Nephron progenitor cell (in vitro differentiated cells): Measurements from ENCODE around the gene TBC1D16.
A peak's percentile ranks its signal among the peaks of the same experiment; 100 is the strongest.

ENCODE experiments used
- DNase-seq: peaks from one replicate; pipeline ENCODE4 v3.0.0; 2021
- H3K27ac Mint-ChIP-seq: 2 replicates; pipeline ENCODE4 v1.8.0; 2021; ENCODE audit warnings: mild to moderate bottlenecking, moderate library complexity, mixed read lengths
- H3K27me3 Mint-ChIP-seq: 2 replicates; pipeline ENCODE4 v1.8.0; 2021; ENCODE audit warnings: mild to moderate bottlenecking, low read depth, mixed read lengths; ENCODE audit not compliant: poor library complexity
- H3K36me3 Mint-ChIP-seq: 2 replicates; pipeline ENCODE4 v1.8.0; 2021; ENCODE audit warnings: low read depth, mixed read lengths
- H3K4me1 Mint-ChIP-seq: 2 replicates; pipeline ENCODE4 v1.8.0; 2021; ENCODE audit warnings: mixed read lengths
- H3K4me3 Mint-ChIP-seq: 2 replicates; pipeline ENCODE4 v1.8.0; 2021; ENCODE audit warnings: mild to moderate bottlenecking, moderate library complexity, mixed read lengths
- H3K9me3 Mint-ChIP-seq: 2 replicates; pipeline ENCODE4 v1.8.0; 2021; ENCODE audit warnings: mild to moderate bottlenecking, moderate library complexity, mixed read lengths
- CTCF ChIP-seq: fragments of 200-600 bp; sonication (generic); IDR thresholded peaks from 2 replicates; pipeline ENCODE4 v1.5.0; 2021; ENCODE audit warnings: antibody characterized with exemption

TBC1D16 gene

GRCh38 chr17:79942591-79943346, 92.9 kb downstream of the TBC1D16 start:
- peaks cover 32% of the 10 kb centered on the region for H3K4me1 Mint-ChIP-seq
- H3K4me3 Mint-ChIP-seq, result no peak overlapping the region
- TF ChIP-seq CTCF, result no peak
- peak; percentile 3 for DNase-seq
- peaks cover 48% of the 10 kb centered on the region for H3K36me3 Mint-ChIP-seq
- peak overlapping the region; percentile 78 for H3K27ac Mint-ChIP-seq
- H3K27me3 Mint-ChIP-seq, result peaks cover 3% of the 10 kb centered on the region
- H3K9me3 Mint-ChIP-seq, result no peaks in the 10 kb centered on the region

DNA sequence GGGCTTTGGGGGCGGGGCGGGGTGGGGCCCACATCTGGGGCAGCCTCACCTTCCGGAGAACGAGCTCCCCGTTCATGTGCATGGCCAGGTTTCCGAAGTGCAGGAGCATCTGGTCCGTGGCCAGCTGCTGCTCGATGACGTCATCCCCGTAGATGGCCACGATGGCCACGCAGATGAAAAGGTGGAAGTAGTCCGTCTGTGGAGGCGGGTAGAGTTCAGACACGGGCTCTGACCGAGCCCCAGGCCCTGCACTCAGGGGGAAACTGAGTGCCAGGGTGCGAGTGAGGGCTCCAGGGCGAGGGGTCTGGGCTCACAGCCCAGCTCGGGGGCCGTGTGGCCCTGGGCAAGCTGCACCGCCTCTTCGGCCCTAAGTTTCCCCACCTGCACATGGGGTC, 93.7 kb downstream of the TBC1D16 start:
- no peak for DNase-seq

GRCh38 chr17:79941088-79942010, 94.3 kb downstream of the TBC1D16 start:
- Mint-ChIP-seq H3K4me3 (no peak overlapping the region), H3K36me3 (peaks cover 42% of the 10 kb centered on the region), H3K4me1 (peaks cover 46% of the 10 kb centered on the region), H3K9me3 (no peaks in the 10 kb centered on the region), H3K27ac (no peak overlapping the region), H3K27me3 (peaks cover 3% of the 10 kb centered on the region)
- DNase-seq, result no peak
- no peak for TF ChIP-seq CTCF

More for the DNA sequence above, 93.7 kb downstream of the TBC1D16 start:
- Mint-ChIP-seq H3K36me3 (peaks cover 42% of the 10 kb centered on the region), H3K27me3 (peaks cover 3% of the 10 kb centered on the region), H3K4me1 (peaks cover 39% of the 10 kb centered on the region), H3K9me3 (no peaks in the 10 kb centered on the region), H3K4me3 (no peak overlapping the region), H3K27ac (no peak overlapping the region)
- TF ChIP-seq CTCF, result no peak

GRCh38 chr17:79940459-79941087, 95.1 kb downstream of the TBC1D16 start:
- H3K9me3 Mint-ChIP-seq, result no peaks in the 10 kb centered on the region
- H3K27me3 Mint-ChIP-seq, result peaks cover 3% of the 10 kb centered on the region
- no peak overlapping the region for H3K27ac Mint-ChIP-seq
- no peak for DNase-seq
- no peak for TF ChIP-seq CTCF
- H3K36me3 Mint-ChIP-seq, result peaks cover 37% of the 10 kb centered on the region
- H3K4me3 Mint-ChIP-seq, result no peak overlapping the region
- H3K4me1 Mint-ChIP-seq, result peaks cover 54% of the 10 kb centered on the region

GRCh38 chr17:79939755-79940458, 95.8 kb downstream of the TBC1D16 start:
- peaks cover 3% of the 10 kb centered on the region for H3K27me3 Mint-ChIP-seq
- TF ChIP-seq CTCF, result no peak

More at GRCh38 chr17:79939755-79940458, 95.8 kb downstream of the TBC1D16 start:
- Mint-ChIP-seq H3K27ac (no peak overlapping the region), H3K9me3 (no peaks in the 10 kb centered on the region), H3K4me1 (peaks cover 60% of the 10 kb centered on the region), H3K4me3 (no peak overlapping the region), H3K36me3 (peaks cover 37% of the 10 kb centered on the region)
- no peak for DNase-seq
